ENCODE data around the gene TAF5.

- TF ChIP-seq CTCF (IDR thresholded peaks at IDR 0.05; ENCODE audit: low read depth, low read length) (no peak), MYC (IDR thresholded peaks at IDR 0.05; ENCODE audit: low read depth, low read length) (no peak)
Observed at GRCh38 chr10:103431902-103432301, 64.1 kb downstream of the TAF5 start.

Measured in NB4 (cell line).